ENCODE results near the gene CMSS1.

DNA sequence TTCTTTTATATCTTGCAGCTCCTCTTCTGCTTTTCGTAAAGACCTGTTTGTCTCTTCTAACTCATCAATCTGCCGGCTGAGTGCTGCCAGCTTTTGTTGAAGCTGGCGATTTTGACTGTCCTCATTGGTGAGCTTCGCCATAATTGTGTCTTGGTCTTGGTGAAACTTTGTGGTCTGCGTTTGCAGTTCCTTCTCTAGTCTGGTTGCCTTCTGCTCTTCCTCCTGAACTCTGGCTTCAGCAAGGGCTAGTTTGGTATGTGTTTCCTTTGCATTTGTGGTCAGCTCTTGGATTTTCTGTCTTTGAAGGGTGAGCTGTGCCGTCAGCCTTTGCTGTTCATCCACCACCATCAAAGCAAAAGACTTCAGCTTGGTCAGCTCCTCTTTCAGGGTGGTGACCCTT is 32.9 kb downstream of the CMSS1 start:
- TF ChIP-seq EZH2 (IDR thresholded peaks at IDR 0.05) (no peak), YY1 (IDR thresholded peaks at IDR 0.05; ENCODE audit: extremely low read depth, insufficient replicate concordance, low read depth, low read length) (no peak), EGR1 (IDR thresholded peaks at IDR 0.05; ENCODE audit: low read depth) (no peak), JUND (IDR thresholded peaks at IDR 0.05) (no peak), EZH2phosphoT487 (IDR thresholded peaks at IDR 0.05; ENCODE audit: borderline replicate concordance) (no peak), POLR2AphosphoS5 (IDR thresholded peaks at IDR 0.05; ENCODE audit: low read depth, low read length) (no peak), MAX (IDR thresholded peaks at IDR 0.05) (no peak), POLR2A (IDR thresholded peaks at IDR 0.05; ENCODE audit: borderline replicate concordance, extremely low read depth, insufficient read depth, insufficient read length) (no peak), SRF (IDR thresholded peaks at IDR 0.05; ENCODE audit: low read depth) (no peak), CBX3 (IDR thresholded peaks at IDR 0.05; ENCODE audit: low read depth) (no peak), CEBPB (IDR thresholded peaks at IDR 0.05; ENCODE audit: low read depth) (no peak)
- TF ChIP-seq, protein P1, sequence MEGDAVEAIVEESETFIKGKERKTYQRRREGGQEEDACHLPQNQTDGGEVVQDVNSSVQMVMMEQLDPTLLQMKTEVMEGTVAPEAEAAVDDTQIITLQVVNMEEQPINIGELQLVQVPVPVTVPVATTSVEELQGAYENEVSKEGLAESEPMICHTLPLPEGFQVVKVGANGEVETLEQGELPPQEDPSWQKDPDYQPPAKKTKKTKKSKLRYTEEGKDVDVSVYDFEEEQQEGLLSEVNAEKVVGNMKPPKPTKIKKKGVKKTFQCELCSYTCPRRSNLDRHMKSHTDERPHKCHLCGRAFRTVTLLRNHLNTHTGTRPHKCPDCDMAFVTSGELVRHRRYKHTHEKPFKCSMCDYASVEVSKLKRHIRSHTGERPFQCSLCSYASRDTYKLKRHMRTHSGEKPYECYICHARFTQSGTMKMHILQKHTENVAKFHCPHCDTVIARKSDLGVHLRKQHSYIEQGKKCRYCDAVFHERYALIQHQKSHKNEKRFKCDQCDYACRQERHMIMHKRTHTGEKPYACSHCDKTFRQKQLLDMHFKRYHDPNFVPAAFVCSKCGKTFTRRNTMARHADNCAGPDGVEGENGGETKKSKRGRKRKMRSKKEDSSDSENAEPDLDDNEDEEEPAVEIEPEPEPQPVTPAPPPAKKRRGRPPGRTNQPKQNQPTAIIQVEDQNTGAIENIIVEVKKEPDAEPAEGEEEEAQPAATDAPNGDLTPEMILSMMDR (IDR thresholded peaks at IDR 0.05 in 2 of 3, conservative IDR thresholded peaks at IDR 0.05 in 1 of 3; ENCODE audit: borderline replicate concordance in 1 of 3, insufficient read depth in 1 of 3, low read depth in 2 of 3, low read length in 2 of 3) = no peak
